Kidney (tissue), 14 donors: ENCODE measurements around the gene SLC4A8. TPM values are rescaled to one million over a fixed set of nuclear protein-coding genes. Genes with fewer than 3 reads are reported as not detected.

Experiments
- DNase-seq, 5 donors: peaks; one replicate each; pipeline ENCODE4 v3.0.0-alpha.2; 2013 to 2020
- FAIRE-seq: peaks from 2 replicates; lab custom pipeline; 2012; peaks lifted over from hg19 to GRCh38; lab: Jason Lieb, UNC
- H3K27ac ChIP-seq, 2 donors: one replicate each; pipeline ENCODE4 v1.7.0; 2013; ENCODE audit warnings: low read depth in 2 of 2, low read length in 2 of 2, inconsistent platforms in 1 of 2
- H3K27me3 ChIP-seq: one replicate; pipeline ENCODE4 v1.7.1; 2013; ENCODE audit warnings: low read length, inconsistent platforms; ENCODE audit not compliant: control insufficient read depth, insufficient read depth
- H3K36me3 ChIP-seq, 3 donors: one replicate each; pipeline versions ENCODE4 v1.7.0 to v1.7.1; 2013; ENCODE audit warnings: low read length in 3 of 3, control low read depth in 1 of 3, inconsistent platforms in 1 of 3; ENCODE audit not compliant: insufficient read depth in 3 of 3, control insufficient read depth in 2 of 3
- H3K4me1 ChIP-seq, 3 donors: one replicate each; pipeline versions ENCODE4 v1.7.0 to v1.7.1; 2013; ENCODE audit warnings: low read length in 3 of 3, inconsistent platforms in 1 of 3, low read depth in 1 of 3; ENCODE audit not compliant: control insufficient read depth in 2 of 3, insufficient read depth in 2 of 3
- H3K4me3 ChIP-seq, 3 donors: one replicate each; pipeline versions ENCODE4 v1.7.0 to v1.8.1; 2013; ENCODE audit warnings: low read length in 3 of 3, control low read depth in 1 of 3, inconsistent platforms in 1 of 3
- H3K9ac ChIP-seq, 3 donors: one replicate each; pipeline versions ENCODE4 v1.7.0 to v1.7.1; 2013; ENCODE audit warnings: low read length in 3 of 3, control low read depth in 1 of 3, inconsistent platforms in 1 of 3
- H3K9me3 ChIP-seq, 3 donors: one replicate each; pipeline versions ENCODE4 v1.7.0 to v1.7.1; 2013; ENCODE audit warnings: low read length in 3 of 3, control low read depth in 1 of 3, inconsistent platforms in 1 of 3; ENCODE audit not compliant: control insufficient read depth in 2 of 3, insufficient read depth in 1 of 3
- intact Hi-C: fragments of 100-400 bp; cut with DNase I; formaldehyde crosslinking; loops from one replicate; pipeline ENCODE4 v1.11.1; 2022
- polyA plus RNA-seq: library from polyadenylated mRNA; stranded (reverse); fragments of 350-450 nt; fragmentation: Illumina TruSeq; extraction: RNeasy Lipid Tissue Mini Kit (QIAGEN cat#74804); gene quantifications from one replicate; pipeline ENCODE4 v1.2.3, GENCODE V29; 2014; ENCODE audit warnings: low read depth, low replicate concordance; ENCODE audit not compliant: insufficient read depth
- total RNA-seq: library from RNA; stranded (reverse); fragmentation: NEBNext Ultra II Directional; extraction: Animal tissue kit (Norgen Biotek cat#: 25700); gene quantifications from one replicate; pipeline ENCODE4 v1.2.1, GENCODE V29; 2021
- TF ChIP-seq, protein P1 (sequence below): IDR thresholded peaks from 3 replicates; pipeline ENCODE4 v1.5.1; 2012; ENCODE audit warnings: mild to moderate bottlenecking, moderate library complexity, borderline replicate concordance; ENCODE audit not compliant: insufficient read depth; ENCODE audit errors: extremely low read depth
- donor health status: control.
- donor health status: control.
- donor health status: control.
- donor health status: control.
- donor health status: control.
- donor health status: DM: yes; HTN: yes; CAD: no.
- donor health status: Normal renal cell carcinoma (clear cell type).

SLC4A8 gene
- total and polyA plus RNA-seq, 2 donors from 2014 or later = 2.4 to 3.4 TPM

GRCh38 chr12:51517800-51518199, 93.2 kb downstream of the SLC4A8 start:
- H3K9ac ChIP-seq = no peak overlapping the region
- no peaks in the 10 kb centered on the region for H3K36me3 ChIP-seq
- TF ChIP-seq, protein P1, sequence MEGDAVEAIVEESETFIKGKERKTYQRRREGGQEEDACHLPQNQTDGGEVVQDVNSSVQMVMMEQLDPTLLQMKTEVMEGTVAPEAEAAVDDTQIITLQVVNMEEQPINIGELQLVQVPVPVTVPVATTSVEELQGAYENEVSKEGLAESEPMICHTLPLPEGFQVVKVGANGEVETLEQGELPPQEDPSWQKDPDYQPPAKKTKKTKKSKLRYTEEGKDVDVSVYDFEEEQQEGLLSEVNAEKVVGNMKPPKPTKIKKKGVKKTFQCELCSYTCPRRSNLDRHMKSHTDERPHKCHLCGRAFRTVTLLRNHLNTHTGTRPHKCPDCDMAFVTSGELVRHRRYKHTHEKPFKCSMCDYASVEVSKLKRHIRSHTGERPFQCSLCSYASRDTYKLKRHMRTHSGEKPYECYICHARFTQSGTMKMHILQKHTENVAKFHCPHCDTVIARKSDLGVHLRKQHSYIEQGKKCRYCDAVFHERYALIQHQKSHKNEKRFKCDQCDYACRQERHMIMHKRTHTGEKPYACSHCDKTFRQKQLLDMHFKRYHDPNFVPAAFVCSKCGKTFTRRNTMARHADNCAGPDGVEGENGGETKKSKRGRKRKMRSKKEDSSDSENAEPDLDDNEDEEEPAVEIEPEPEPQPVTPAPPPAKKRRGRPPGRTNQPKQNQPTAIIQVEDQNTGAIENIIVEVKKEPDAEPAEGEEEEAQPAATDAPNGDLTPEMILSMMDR = no peak
- FAIRE-seq (no peak), DNase-seq (no peak)
- H3K4me3 ChIP-seq = no peak overlapping the region
- no peak overlapping the region for H3K27ac ChIP-seq
- H3K27me3 ChIP-seq = no peaks in the 10 kb centered on the region
- intact Hi-C loops = no loop called here
- H3K9me3 ChIP-seq = no peaks in the 10 kb centered on the region
- H3K4me1 ChIP-seq = no peaks in the 10 kb centered on the region

GRCh38 chr12:51519755-51520154, 95.1 kb downstream of the SLC4A8 start:
- intact Hi-C loops = no loop called here
- Histone ChIP-seq H3K27me3 (no peaks in the 10 kb centered on the region), H3K9ac (no peak overlapping the region), H3K36me3 (no peaks in the 10 kb centered on the region), H3K4me3 (no peak overlapping the region), H3K9me3 (no peaks in the 10 kb centered on the region), H3K4me1 (no peaks in the 10 kb centered on the region), H3K27ac (no peak overlapping the region)
- FAIRE-seq (no peak), DNase-seq (no peak)
- TF ChIP-seq, protein P1 = no peak

DNA sequence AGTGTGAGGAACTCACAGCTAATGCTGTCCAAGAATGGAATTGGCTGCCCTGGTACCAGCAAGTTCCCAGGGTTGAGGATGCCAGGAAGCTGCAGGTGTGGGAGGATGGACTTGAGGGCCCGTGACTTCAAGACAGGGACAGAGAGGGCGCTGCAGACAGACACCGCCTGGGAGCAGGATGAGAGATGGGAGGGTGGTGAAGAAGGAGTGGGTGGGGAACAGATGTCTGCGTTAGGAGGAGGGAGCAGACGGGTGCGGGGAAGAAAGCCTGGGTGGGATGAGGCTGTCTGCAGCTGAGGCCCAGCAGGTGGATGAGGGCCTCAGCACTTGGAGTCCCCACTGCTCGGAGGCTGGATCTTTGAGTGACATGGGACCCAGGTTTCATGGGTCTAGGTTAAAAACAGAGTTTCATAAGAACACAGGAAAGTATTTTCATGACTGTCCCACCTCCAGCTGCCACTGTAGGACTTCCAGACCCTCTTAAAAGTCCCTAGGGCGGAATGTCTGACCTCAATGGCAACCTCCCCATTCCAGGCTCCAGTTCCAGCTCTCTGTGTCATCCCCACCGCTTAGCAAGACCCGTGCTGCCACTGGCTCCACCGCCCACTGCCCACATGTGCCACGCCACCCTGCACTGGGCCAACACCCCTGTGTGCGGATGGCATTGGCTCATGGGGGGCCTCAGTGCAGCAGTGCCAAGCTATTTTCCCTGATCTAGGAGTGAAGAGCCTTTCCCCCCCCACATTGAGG, 96.1 kb downstream of the SLC4A8 start:
- DNase-seq = peak in 1 of 5 donors; percentile 6
- no peak overlapping the region for H3K27ac ChIP-seq
- intact Hi-C loops = no loop called here
- no peaks in the 10 kb centered on the region for H3K27me3 ChIP-seq
- H3K36me3 ChIP-seq = no peaks in the 10 kb centered on the region
- H3K9ac ChIP-seq = no peak overlapping the region
- FAIRE-seq = no peak
- no peaks in the 10 kb centered on the region for H3K4me1 ChIP-seq
- no peak overlapping the region for H3K4me3 ChIP-seq
- no peaks in the 10 kb centered on the region for H3K9me3 ChIP-seq
- TF ChIP-seq, protein P1 = no peak
